HG02938 (cell line): ENCODE measurements around the gene MORN1.

Experiments used
- ATAC-seq: cut with Tn5 transposase; IDR thresholded peaks from one replicate; pipeline ENCODE4 v1.9.1; 2021; ENCODE audit warnings: mild to moderate bottlenecking, moderate library complexity; ENCODE audit not compliant: unreplicated experiment

The MORN1 gene

DNA sequence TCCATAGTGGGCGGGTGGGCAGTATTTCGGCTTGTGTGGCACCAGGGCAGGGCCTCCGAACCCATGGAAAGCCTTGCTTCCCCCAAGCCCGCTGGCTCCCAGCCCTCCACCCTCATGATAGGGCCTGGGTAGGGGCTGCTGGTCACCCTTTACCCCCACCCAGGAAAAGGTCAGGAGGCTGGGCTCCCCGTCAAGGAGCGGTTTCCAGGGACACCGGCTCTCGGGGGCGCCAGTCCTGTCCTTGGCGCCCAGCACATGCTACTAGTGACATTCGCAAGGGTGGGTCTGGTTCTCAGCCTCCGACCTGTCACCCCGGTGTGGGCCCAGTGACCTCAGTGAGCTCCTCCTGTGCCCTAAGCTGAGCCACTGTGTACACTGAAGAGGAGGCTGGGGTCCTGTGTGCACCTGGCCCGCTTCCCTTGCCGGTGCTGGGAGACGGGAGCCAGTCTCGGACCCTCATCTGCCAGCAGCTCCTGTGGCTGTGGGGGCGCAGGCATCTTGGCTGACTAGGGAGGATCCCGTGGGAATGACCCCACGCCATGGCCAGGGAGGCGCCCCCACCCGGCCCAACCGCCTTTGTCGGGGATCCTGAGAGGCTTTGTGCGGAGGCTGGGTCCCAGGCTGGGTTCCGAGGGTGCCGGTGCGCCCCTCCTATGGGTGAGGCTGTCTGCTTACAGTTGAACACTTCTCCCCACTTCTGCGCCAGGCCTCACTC lies 108.6 kb downstream of the MORN1 start:
- no peak for ATAC-seq

DNA sequence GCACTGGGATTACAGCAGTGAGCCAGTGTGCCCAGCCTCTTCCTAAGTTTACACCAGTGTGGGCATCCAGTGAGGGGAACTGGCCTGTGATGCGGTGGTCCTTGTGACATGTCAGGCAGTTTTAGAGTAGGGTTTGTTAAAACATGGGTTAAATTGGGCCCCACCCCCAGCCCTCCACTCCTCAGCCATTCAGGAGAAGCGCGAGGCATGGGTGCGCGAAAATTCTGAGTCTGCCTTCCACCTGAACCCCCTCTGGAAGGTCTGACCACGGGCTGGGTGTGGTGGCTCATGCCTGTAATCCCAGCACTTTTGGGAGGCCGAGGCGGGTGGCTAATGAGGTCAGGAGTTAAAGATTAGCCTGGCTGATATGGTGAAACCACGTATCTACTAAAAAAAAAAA lies 111.5 kb downstream of the MORN1 start:
- ATAC-seq, result no peak

DNA sequence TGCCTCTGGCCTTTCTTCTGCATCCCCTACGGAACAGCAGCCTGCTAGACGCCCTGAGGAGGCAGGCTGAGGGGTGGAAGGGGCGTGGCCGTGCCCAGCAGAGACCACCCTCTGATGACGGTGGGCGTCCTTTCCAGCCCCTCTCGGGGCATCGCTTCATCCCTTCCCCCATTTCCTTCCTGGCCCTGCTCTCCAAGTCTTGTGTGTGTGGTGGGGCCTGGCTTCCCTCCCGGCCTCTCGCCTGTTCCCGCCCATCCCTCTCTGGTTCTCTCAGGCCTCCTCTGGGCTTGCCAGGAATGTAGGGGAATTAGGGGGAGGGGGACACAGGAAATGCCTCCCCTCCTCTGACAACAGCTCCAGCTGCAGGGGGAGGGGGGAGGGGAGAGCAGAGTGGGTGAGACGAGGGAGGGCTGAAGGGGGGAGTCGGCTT lies 112.1 kb downstream of the MORN1 start:
- no peak for ATAC-seq

DNA sequence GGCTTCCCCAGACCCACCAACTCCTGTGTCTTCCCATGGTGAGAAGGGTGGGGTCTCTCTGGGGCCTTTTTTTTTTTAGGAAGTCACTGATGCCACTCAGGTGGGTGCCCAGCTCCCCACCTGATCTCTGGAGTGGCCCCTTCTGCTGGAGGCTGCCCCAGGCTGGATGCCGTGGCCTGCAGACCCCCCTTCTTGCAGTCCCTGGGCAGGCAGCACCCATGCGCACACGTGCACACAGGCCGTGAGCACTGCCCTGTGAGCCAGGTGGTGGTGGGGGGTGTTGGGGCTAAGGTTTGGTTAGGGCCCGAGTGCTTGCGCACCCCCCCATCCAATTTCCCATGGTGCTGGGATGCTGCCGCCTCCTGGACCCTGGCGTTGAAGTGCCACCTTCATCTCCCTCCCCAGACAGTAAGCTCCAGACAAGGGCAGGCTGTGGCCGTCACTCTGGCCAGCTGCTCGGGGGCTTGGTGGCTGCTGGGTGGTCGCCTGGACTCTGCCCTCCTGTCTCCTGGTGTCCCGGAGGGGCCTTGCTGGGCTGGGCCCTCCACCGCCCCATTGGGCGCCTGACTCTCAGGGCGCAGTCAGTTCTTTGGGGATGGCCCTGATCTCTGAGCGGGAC lies 112.7 kb downstream of the MORN1 start:
- ATAC-seq, result no peak

DNA sequence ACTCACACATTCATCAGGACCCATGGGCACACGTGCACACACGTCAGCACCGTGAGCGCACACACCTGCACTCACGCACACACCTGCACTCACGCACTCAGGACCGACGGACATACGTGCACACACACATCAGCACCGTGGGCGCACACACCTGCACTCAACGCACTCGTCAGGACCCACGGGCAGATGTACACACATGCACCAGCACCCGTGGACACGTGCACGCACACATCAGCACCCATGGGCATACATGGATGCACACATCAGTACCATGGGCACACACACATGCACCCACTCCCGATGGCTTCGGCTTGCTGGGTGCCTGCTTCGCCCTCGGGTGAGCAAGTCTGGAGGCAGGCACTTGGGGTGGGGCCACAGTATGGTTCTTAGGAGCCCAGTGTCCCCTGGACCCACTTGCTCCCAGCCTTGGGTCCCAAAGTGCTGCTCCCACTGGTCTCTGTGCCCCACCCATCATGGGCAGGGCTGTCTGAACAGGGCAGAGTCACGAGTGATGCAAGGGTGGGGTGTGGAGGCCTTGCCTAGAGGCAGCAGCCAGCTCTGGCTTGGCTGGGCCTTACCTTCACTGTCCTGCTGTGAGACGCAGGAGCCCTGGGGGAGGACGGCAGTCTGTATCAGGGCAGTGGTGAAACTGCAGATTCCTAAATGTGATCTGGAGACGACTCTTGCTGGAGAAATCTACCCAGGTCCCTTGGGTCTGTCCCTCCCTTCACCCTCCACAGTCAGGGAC lies 113.4 kb downstream of the MORN1 start:
- no peak for ATAC-seq

DNA sequence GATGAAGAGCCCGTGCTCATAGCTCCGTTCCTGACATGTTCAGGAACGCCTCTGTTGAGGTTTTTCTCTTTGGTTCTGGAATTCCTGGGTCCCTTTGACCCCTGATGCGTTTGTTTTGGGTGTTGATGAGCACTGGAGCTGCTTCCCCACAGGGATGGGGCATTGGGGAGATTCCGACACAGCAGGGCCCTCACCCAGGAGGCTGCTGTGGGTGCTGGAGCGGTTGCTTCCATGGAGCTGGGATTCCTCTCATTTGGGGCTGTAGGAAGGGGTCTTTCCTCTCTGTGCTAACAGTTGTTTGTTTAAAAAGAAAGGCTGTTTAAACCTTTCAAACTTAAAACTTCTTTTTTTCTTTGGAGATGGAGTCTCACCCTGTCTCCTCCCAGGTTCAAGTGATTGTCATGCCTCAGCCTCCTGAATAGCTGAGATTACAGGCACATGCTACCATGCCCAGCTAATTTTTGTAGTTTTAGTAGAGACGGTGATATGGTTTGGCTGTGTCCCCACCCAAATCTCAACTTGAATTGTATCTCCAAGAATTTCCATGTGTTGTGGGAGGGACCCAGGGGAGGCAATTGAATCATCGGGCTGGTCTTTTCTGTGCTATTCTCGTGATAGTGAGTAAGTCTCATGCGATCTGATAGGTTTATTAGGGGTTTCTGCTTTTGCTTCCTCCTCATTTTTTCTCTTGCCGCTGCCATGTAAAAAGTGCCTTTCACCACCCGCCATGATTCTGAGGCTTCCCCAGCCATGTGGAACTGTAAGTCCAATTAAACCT lies 114.4 kb downstream of the MORN1 start:
- no peak for ATAC-seq

DNA sequence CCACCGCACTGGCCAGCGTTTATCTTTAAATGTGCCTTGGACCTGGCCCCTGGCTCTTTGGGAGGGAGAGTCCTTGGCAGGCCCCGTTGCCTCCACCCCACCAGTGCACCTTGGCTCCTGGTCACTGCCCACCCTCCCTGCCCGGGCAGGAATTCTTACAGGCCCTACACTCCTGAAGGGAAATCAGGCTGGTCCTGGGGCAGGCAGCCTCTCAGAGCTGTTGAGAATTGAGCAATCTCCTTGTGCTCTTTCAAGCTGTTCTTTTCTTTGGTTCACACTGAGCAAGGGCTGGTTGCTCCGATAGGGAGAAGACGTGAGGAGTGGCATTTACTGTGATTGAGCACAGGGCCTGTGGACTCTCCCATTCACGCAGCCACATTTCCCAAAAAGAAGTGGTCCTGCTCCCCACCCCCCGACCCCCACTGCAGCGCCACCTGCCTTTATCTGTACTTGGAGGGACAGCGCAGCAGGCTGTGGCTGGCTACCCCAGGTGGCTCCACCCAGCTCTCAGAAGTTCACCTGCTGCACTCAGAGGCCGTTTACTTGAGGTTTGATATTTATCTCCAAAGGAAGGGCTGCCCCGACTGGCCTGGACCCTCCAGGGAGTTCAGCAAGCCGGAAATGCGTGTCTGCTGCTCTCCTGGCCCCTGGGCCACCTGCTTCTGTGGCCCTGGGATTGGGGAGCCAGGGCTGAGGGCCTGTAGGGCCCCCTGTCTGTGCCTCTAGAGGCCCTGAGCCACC lies 115.4 kb downstream of the MORN1 start:
- no peak for ATAC-seq

DNA sequence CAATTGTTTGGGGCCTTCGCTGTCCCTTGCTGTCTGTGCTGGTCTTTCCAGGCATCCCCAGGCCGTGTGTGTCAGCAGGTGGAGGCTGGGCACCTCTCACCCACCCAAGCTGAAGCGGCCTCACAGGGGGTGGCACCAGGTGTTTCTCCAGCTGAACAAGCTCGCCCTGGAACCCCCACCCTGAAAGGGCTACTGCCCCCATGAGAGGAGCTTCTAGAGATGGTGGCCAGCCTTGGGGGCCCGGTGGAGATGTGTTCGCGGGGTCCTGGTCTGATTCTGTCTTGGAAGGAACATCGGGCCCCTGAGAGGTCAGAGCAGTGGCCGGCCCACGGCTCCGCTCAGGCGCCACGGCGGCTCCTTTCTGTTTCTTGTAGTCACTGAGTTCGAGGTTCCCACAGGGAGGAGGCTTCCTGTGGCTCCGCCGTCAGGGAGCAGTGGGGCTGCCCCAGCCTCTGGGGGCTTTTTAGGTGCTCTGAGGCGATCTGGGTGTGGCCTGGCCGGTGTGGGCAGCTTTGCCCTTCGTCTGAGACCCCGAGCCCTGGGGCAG lies 116.4 kb downstream of the MORN1 start:
- no peak for ATAC-seq

DNA sequence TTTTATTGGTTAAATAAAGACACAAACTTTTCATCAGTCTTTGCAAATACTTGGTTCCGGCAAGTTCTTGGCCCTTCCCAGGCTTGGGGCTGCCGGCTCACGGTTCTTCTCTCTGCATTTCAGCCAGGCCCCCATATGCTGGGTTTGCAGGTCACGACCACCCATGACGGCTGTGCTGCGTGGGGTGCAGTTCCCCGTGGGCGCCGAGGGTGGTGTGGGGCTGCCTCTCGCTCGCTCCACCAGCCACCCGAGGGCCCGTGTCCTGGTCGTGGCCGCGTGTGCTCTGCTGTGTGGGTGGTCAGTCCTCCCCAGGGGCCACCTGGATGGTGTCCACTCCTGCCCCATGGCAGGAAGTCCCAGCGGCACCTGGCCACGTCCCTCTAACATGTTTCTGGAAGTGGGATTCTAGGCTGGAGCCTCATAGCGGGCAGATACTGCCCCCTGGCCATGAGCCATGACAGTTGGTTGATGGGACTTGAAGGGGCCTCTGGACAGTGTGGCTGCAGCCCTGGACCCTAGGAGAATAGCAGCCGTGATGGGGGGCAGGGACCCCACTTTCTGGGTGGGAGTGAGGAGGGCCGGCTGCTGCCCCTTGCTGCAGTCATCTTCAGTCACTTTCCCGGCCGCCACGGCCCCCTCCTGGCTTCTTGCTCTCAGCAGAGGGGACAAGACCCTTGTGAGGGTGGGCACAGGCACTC lies 117.0 kb downstream of the MORN1 start:
- no peak for ATAC-seq

DNA sequence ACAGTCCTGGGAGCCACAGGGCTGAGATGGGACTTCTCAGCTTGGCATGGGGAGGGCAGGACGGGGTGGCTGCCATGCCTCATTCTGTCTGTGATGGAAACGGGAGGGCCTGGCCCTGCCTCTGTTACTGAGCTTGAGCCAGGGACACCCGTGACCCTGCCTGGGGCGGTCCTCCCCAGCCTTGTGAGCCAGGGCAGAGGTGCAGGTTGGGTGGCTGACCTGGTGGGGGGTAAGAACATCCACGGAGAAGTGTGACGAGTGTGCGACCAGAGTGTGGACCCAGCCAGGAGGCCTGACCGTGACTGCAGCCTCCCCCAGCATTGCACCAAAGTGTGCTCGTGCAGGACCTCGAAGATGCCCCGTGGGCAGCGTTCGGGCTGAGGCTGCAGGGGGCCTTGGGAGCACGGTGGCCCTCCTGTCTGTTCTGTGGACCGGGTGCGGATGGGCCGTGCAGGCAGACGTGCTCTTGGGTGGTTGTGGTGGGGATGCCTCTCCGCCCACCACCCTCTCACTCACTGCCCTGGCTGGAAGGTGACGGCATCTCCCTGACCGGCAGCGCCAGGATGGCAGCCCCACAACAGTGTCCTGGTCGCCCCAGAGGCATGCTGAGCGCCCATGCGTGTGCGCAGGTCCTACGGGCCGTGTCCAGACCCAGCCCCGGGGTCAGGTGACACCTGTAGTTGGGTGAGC lies 117.8 kb downstream of the MORN1 start:
- ATAC-seq, result no peak

DNA sequence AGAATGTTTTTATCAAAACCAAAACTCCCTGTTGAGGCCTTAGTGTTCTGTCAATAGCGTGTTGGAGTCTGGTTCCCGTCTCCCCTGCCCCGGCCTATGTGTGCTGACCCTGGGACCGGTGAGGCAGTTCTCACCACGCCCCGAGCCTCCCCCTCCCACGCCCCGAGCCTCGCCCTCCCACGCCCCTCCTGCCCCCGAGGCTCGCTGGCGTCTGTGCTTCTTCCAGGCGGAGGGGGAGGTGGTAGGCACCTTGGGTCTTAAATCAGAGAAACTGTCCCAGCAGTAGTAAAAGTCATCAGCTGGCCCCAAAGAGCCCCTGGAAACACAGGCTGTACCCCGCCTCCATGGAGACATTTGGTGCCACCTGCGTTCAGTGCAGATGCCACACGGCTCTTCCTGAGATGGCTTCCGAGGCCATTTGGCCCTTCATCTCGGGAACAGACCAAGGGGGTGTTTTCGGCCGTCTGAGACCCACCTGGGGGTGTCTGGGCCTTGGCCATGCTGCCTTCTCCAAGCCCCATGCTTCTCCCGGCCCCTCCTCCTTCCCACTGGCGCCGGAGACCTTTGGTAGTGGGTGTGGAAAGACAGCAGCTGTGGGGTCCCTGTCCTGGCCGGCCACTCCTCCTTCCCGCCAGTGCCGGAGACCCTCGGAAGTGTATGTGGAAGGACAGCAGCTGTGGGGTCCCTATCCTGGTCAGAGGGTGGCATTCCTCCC lies 118.5 kb downstream of the MORN1 start:
- no peak for ATAC-seq

DNA sequence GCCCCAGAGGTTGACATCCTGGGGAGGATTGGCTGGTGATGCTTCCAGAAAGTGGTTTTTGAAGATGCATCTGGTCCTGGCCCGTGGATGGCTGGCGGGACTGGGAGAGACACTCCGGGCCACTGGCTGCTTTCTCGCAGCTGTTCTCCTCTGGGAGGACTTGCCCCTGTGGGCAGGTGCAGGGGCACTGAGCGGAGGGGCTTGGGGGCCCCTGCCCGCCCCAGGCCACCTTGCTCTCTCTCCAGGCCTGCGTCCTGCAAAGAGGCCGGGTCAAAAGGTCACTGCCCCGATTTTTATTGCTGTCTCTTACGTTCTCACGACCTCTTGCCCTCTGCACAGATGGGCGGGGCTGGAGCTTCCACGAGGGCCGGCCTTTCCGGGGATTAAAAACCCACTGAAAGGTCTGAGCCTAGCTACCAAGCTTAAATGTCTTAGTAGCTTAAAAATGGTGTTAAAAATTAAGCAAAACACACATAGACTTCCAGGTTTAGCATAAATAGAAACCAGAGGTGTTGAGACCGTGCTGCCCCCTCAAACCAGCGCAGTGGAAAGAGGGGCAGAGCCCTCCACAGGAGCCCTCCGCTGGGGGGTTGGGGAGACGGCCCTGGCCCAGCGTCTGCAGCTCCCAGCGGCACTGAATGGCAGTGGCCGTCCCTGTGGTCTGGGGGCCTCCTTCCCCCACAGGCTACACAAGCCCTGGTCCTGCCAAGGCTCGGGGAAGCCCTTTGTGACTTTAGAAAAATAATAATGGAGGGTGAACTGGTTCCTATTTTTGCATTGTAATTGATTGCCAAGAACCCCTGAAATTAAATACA lies 119.3 kb downstream of the MORN1 start:
- no peak for ATAC-seq
